Astrocyte of the spinal cord (primary cell): ENCODE measurements around the gene REP15.

Source experiments
- DNase-seq: peaks from one replicate; pipeline ENCODE4 v3.0.0; 2011; ENCODE audit warnings: low read depth, low spot score
- H3K4me3 ChIP-seq: 2 replicates; pipeline ENCODE4 v1.5.1; 2011; ENCODE audit warnings: low read depth, mild to moderate bottlenecking, low read length, moderate library complexity
- CTCF ChIP-seq: IDR thresholded peaks from 2 replicates; pipeline ENCODE4 v1.5.1; 2012; ENCODE audit warnings: low read depth, mild to moderate bottlenecking, low read length, inconsistent platforms
- in situ Hi-C: cut with HindIII; loops from 2 replicates; pipeline ENCODE4 v1.10.0; 2017; ENCODE audit warnings: low sequenced_read_pairs

The REP15 gene

GRCh38 chr12:27695556-27696292 lies 523 bp upstream of the REP15 start:
- DNase-seq = no peak
- in situ Hi-C loops = no loop called here
- no peak overlapping the region for H3K4me3 ChIP-seq
- no peak for TF ChIP-seq CTCF

GRCh38 chr12:27696864-27697564 lies 767 bp downstream of the REP15 start:
- no peak for DNase-seq
- H3K4me3 ChIP-seq = no peak overlapping the region
- no peak for TF ChIP-seq CTCF
- in situ Hi-C loops = no loop called here

DNA sequence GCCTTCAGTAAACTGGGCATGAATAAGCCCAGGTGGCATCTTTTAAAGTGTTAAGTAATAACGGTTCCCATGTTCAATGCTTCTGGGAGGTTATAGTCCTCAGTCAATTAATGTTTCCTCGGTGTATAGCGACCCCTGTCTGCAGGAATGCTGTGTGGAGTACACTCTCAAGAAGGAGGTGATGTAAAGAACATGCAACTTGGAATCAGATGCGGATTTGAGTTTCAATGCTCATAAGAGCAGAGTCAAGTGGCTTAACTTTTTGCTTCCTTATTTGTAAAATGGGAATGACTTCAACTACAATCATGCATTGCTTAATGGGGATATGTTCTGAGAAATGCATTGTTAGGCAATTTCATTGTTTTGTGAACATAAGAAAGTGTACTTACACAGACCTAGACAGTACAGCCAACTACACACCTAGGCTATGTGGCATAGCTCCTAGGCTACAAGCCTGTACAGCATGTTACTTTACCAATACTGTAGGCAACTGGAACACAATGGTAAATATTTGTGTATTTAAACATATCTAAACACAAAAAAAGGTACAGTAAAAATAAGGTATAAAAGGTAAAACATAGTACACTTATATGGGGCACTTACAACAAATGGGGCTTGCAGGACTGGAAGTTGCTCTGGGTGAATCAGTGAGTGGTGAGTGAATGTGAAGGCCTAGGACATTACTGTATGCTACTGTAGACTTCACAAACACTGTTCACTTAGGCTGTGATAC lies 7.6 kb downstream of the REP15 start:
- H3K4me3 ChIP-seq = no peak overlapping the region
- peak; percentile 89 for DNase-seq
- TF ChIP-seq CTCF = peak; percentile 85
- in situ Hi-C loops = no loop called here

- in situ Hi-C loops = no loop called here
- DNase-seq = no peak
Observed at GRCh38 chr12:27705263-27705662, 9.0 kb downstream of the REP15 start.

DNA sequence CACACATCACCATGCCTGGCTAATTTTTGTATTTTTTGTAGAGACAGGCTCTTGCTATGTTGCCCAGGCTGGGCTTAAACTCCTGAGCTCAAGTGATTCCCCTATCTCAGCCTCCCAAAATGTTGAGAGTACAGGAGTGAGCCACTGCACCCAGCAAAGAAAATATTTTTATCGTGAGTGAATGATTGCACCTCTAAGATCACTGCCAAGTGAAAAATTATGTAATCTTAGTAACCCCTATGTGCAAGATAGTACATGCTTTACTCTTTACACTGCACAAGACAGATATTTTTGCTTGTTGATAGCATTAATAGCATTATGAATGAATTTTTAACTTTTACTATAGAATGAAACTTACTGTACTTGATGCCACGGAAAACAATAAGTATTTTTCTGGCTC lies 11.0 kb downstream of the REP15 start:
- H3K4me3 ChIP-seq = no peak overlapping the region
- no peak for TF ChIP-seq CTCF
- in situ Hi-C loops = no loop called here
- no peak for DNase-seq

More at GRCh38 chr12:27705263-27705662, 9.0 kb downstream of the REP15 start:
- H3K4me3 ChIP-seq = no peak overlapping the region
- no peak for TF ChIP-seq CTCF

DNA sequence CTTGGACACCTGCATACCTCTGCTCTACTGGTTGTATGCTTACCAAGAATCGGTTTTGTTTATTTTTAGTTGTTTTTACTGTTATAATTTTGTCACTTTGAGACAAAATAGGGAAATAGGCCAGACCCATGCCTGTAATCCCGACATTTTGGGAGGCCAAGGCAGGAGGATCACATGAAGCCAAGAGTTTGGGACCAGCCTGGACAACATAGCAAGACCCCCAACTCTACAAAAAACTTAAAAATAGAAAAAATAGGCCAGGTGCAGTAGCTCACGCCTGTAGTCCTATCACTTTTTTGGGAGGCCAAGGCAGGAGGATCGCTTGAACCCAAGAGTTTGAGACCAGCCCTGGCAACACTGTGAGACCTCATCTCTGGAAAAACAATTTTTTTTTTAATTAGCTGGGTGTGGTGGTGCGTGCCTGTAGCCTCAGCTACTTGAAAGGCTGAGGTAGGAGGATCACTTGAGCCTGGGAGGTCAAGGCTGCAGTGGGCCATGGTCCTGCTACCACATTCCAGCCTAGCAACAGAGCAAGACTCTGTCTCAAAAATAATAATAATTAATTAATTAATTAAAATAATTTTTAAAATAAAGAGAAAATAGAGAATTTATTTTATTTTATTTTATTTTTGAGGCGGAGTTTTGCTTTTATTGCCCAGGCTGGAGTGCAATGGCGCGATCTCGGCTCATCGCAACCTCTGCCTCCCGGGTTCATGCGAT lies 13.1 kb downstream of the REP15 start:
- in situ Hi-C loops = no loop called here

More for the DNA sequence above, 13.1 kb downstream of the REP15 start:
- no peak for TF ChIP-seq CTCF
- H3K4me3 ChIP-seq = peak overlapping the region; percentile 100
- no peak for DNase-seq
